ENCODE measurements around the gene C1QB.
"Not testable (repeated sequence)": the region's sequence is repeated elsewhere in the genome, so short reads cannot be mapped to it uniquely, and the experiment has no call there.

Gene C1QB

DNA sequence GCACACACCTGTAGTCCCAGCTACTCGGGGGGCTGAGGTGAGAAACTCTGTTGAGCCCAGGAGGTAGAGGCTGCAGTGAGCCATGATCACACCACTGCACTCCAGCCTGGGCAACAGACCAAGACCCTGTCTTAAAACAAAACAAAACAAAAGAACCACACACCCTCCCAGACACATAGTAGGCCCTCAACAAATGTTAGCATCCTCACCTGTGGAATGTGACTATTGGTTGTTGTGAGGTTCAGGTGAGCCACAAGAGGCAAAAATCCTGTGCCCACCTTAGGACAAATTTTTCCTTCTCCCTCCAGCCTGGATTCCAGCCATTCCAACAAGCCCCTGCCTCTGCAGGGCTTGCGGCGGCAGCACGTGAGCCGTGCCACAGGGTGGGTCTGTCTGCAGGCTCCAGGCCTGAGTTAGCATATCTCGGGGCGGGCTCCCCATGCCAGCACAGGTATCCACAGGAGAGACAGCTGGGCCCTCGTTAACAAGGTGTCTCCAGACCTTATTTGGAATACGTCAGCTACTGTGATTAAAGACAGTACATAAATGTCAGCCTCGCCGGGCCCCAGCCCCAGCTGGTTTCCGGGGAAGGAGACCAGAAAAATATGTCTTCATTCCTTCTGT lies 17.4 kb downstream of the C1QB start:
- TF ChIP-seq, protein P1, sequence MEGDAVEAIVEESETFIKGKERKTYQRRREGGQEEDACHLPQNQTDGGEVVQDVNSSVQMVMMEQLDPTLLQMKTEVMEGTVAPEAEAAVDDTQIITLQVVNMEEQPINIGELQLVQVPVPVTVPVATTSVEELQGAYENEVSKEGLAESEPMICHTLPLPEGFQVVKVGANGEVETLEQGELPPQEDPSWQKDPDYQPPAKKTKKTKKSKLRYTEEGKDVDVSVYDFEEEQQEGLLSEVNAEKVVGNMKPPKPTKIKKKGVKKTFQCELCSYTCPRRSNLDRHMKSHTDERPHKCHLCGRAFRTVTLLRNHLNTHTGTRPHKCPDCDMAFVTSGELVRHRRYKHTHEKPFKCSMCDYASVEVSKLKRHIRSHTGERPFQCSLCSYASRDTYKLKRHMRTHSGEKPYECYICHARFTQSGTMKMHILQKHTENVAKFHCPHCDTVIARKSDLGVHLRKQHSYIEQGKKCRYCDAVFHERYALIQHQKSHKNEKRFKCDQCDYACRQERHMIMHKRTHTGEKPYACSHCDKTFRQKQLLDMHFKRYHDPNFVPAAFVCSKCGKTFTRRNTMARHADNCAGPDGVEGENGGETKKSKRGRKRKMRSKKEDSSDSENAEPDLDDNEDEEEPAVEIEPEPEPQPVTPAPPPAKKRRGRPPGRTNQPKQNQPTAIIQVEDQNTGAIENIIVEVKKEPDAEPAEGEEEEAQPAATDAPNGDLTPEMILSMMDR (IDR thresholded peaks at IDR 0.05; ENCODE audit: insufficient read depth, low read depth, low read length, missing control alignments): no peak
- DNase-seq (ENCODE audit: low read depth): no peak
- no peak overlapping the region for H3K4me3 ChIP-seq (ENCODE audit: low read depth, low read length)

DNA sequence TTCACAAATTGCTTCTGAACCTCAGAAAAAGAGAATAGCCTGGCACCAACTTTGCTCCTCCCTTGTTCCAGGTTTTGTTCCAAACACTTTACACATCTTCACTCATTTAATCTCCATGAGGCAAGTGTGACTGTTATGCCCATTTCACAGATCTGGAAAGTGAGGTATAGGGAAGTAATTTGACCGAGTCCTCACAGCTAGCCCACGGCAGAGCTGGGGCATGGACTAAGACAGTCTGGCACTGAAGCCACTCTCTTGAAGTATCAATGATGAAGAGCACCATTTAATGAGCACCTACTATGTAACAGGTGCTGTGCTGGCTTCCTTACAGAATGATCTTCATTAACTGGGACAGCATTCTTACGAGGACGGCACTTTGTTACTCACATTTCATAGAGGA lies 19.0 kb downstream of the C1QB start:
- H3K4me3 ChIP-seq (ENCODE audit: low read depth, low read length): no peak overlapping the region
- TF ChIP-seq, protein P1 (IDR thresholded peaks at IDR 0.05; ENCODE audit: insufficient read depth, low read depth, low read length, missing control alignments): no peak
- DNase-seq (ENCODE audit: low read depth): no peak

DNA sequence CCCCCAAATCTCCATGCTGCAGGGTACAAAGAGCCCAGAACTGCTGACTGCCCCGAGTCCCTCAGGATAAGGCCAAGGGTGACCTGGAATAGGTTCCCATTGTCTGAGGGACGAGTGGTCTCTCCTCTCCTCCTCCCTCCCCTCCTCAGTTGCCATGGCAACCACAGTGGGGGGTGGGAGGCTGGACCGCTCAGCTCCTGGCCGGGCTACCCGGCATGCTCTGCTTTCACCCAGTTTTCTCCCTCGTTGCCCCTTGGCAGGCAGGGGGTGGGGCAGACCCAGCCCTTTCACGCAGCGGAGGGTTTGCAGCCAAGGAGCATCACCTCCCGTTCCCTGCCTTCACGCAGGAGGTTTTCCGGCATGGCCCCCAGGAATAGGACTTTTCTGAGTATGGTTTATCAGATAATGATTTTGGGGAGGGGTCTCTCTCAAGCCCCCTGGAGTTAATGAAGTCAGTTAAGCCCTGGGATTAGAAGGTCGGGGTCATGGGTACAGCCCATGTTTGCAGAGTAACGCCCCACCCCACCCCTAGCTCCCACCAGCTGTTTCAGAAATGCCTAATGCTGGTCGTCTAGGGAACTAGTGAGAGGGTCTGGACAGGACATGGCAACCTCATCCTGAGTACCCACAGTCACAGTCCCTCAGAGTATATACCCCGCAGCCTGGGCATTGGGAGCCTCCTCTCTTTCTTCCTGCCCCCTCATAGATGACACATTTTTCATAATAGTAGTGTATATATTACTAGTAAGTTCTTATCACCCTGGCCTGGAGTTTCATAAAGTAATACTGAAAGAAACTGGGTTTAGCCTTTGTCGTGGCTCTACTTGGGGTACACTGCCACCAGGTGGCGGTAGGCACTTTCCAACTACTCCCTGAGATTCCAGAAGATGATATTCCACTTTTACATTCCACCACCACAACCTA lies 20.7 kb downstream of the C1QB start:
- TF ChIP-seq, protein P1 (IDR thresholded peaks at IDR 0.05; ENCODE audit: insufficient read depth, low read depth, low read length, missing control alignments): peak; percentile 71
- peak; percentile 59 for DNase-seq (ENCODE audit: low read depth)
- H3K4me3 ChIP-seq (ENCODE audit: low read depth, low read length): no peak overlapping the region

DNA sequence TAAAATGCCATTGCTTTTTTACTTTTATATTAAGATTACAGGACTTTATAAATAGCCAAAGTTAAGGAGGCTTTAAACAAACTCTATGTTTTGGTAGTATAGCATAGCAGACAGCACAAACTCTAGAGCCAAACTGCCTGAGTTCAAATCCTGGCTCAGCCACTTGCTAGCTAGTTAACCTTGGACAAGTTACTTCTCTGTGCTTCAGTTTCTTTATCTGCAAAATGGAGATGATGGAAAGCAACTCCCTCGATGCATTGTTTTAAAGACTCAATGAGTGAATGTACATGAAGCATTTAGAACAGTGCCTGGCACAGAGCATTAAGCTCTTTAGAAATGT lies 21.3 kb downstream of the C1QB start:
- TF ChIP-seq, protein P1 (IDR thresholded peaks at IDR 0.05; ENCODE audit: insufficient read depth, low read depth, low read length, missing control alignments): no peak
- no peak for DNase-seq (ENCODE audit: low read depth)

DNA sequence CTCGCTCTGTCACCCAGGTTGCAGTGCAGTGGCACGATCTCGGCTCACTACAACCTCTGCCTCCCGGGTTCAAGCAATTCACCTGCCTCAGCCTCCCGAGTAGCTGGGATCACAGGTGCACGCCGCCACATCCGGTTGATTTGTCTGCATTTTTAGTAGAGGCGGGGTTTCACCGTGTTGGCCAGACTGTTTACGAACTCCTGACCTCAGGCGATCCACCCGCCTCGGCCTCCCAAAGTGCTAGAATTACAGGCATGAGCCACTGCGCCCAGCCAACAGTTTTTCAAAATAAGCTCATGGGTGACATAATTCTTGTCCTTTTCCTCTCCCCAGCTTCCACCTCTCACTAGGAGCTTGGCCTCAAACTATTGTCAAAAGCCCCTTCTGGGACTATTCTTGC lies 23.1 kb downstream of the C1QB start:
- DNase-seq (ENCODE audit: low read depth); H3K4me3 ChIP-seq (ENCODE audit: low read depth, low read length): not testable (repeated sequence)

More for the DNA sequence above, 21.3 kb downstream of the C1QB start:
- H3K4me3 ChIP-seq (ENCODE audit: low read depth, low read length): no peak overlapping the region

DNA sequence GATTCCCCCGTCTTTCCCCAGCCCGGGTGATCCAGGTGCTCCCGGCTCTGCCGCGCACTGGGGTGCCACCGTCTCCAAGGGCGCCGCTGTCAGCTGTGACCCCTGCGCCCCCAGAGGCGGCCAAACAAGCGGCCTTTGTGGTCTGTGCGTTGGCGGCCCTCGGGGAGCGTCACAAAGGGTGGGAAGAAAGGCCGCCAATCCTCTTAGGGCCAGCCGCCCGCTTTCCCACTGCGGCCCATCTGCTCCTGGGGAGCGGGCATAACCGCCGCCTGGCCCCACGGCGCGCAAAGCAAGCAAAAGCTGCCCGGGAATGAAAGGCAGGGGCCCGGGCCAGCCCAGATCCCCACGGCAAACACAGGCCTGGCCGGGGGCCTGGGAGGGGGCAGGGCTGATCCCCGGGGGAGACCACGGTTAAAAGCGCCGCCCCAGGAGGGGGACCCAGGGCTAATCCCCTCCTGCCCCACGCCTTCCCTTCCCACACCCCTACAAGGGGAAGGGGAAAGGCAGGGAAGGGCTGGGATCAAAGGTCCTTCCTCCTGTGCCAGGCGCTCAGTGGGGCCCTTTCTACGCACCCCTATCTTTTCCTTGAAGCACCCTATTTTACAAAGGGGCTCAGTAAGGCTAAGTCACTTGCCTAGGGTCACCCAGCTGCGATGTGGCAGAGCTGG lies 24.0 kb downstream of the C1QB start:
- TF ChIP-seq, protein P1 (IDR thresholded peaks at IDR 0.05; ENCODE audit: insufficient read depth, low read depth, low read length, missing control alignments): no peak
- H3K4me3 ChIP-seq (ENCODE audit: low read depth, low read length): no peak overlapping the region
- DNase-seq (ENCODE audit: low read depth): no peak
